K562 (cell line): ENCODE results near the gene EXTL1. TPM values are rescaled to one million over a fixed set of nuclear protein-coding genes. Genes with fewer than 3 reads are reported as not detected.

Experiments used
- ATAC-seq: fragments of 200-7000 bp; cut with Tn5 transposase; 3 replicates; pipeline ENCODE4 v1.9.1; 2020; ENCODE audit warnings: moderate library complexity
- BruUV-seq: library from RNA; stranded (reverse); fragments of 400-500 nt; replicated peaks from 2 replicates; lab custom pipeline; 2021; lab: Mats Ljungman, UMichigan
- CTCF ChIA-PET: fragments of 300-600 bp; formaldehyde crosslinking; extraction: SDS; loops from one replicate; lab custom pipeline; 2021; ENCODE audit warnings: low intra/inter-chr PET ratio; lab: Yijun Ruan, JAX
- POLR2A ChIA-PET: fragments of 300-600, 350-650 bp; sonication (Branson Sonifier 250); formaldehyde crosslinking; extraction: SDS; loops from one replicate; lab custom pipeline; 2021; ENCODE audit warnings: antibody characterized with exemption, inconsistent platforms; lab: Yijun Ruan, JAX
- DNase-seq, 4 experiments: peaks; one replicate each; pipeline versions ENCODE4 v3.0.0 to v3.0.0-alpha.2; 2011 to 2018; ENCODE audit warnings: low spot score in 3 of 4, mixed read lengths in 3 of 4; ENCODE audit errors: extremely low read depth in 1 of 4
- FAIRE-seq: peaks from 2 replicates; lab custom pipeline; 2011; peaks lifted over from hg19 to GRCh38; lab: Jason Lieb, UNC
- H2AFZ ChIP-seq: 2 replicates; pipeline ENCODE4 v1.6.0; 2011; ENCODE audit warnings: low read depth, low read length, control low read depth, inconsistent platforms
- H3K27ac ChIP-seq: fragments of 200-600 bp; 3 replicates; pipeline ENCODE4 v1.8.0; 2011; ENCODE audit warnings: low read depth, mild to moderate bottlenecking, control low read depth, inconsistent platforms, low read length, moderate library complexity, mixed read lengths; ENCODE audit errors: extremely low read depth
- H3K27me3 ChIP-seq, 2 experiments: fragments of 300-600 bp in 1 of 2; 2 replicates in 1 of 2; 3 replicates in 1 of 2; pipeline versions ENCODE4 v1.6.0 to v1.8.0; 2011; ENCODE audit warnings: inconsistent platforms in 2 of 2, low read length in 2 of 2, mild to moderate bottlenecking in 1 of 2, mixed read lengths in 1 of 2, moderate library complexity in 1 of 2; ENCODE audit not compliant: control insufficient read depth in 2 of 2, insufficient read depth in 2 of 2
- H3K36me3 ChIP-seq: fragments of 300-600 bp; 3 replicates; pipeline ENCODE4 v1.8.0; 2011; ENCODE audit warnings: mild to moderate bottlenecking, low read length, inconsistent platforms; ENCODE audit not compliant: control insufficient read depth, insufficient read depth
- H3K4me1 ChIP-seq, 2 experiments: fragments of 200-600 bp in 1 of 2; replicated peaks in 1 of 2; 2 replicates in 1 of 2; 3 replicates in 1 of 2; pipeline versions ENCODE4 v1.5.1 to v1.8.0; 2011; ENCODE audit warnings: inconsistent platforms in 2 of 2, low read length in 2 of 2, mild to moderate bottlenecking in 1 of 2, mixed read lengths in 1 of 2, moderate library complexity in 1 of 2; ENCODE audit not compliant: control insufficient read depth in 2 of 2, insufficient read depth in 2 of 2
- H3K4me2 ChIP-seq: 2 replicates; pipeline ENCODE4 v1.6.1; 2011; ENCODE audit warnings: low read length, control low read depth, inconsistent platforms, mixed read lengths; ENCODE audit not compliant: insufficient read depth
- H3K4me3 ChIP-seq: fragments of 200-600 bp; sonication (generic), shearing (Covaris generic); 2 replicates; pipeline ENCODE4 v1.5.1; 2016; ENCODE audit warnings: control low read depth, inconsistent platforms
- H3K79me2 ChIP-seq: fragments of 200-600 bp; 3 replicates; pipeline ENCODE4 v1.8.0; 2011; ENCODE audit warnings: low read length, inconsistent platforms; ENCODE audit not compliant: control insufficient read depth, insufficient read depth
- H3K9ac ChIP-seq, 2 experiments: 2 replicates each; pipeline versions ENCODE4 v1.6.0 to v1.6.1; 2011; ENCODE audit warnings: low read depth in 2 of 2, low read length in 2 of 2, control low read depth in 1 of 2, inconsistent platforms in 1 of 2, mild to moderate bottlenecking in 1 of 2, mixed read lengths in 1 of 2; ENCODE audit not compliant: insufficient read depth in 1 of 2
- H3K9me1 ChIP-seq: one replicate; pipeline ENCODE4 v1.6.0; 2011; ENCODE audit warnings: inconsistent platforms, mild to moderate bottlenecking, low read length, moderate library complexity; ENCODE audit not compliant: control insufficient read depth, insufficient read depth
- H3K9me3 ChIP-seq: replicated peaks from 2 replicates; pipeline ENCODE4 v1.5.1; 2011; ENCODE audit warnings: low read depth, low read length, inconsistent platforms; ENCODE audit not compliant: control insufficient read depth, insufficient read depth
- H4K20me1 ChIP-seq: replicated peaks from 2 replicates; pipeline ENCODE4 v1.6.1; 2011; ENCODE audit warnings: low read length, inconsistent platforms, mixed read lengths; ENCODE audit not compliant: control insufficient read depth, insufficient read depth
- E2F6 ChIP-seq, 2 experiments: IDR thresholded peaks; 2 replicates each; pipeline ENCODE4 v1.6.1; 2011; ENCODE audit warnings: borderline replicate concordance in 1 of 2, control low read depth in 1 of 2, low read depth in 1 of 2, low read length in 1 of 2, mild to moderate bottlenecking in 1 of 2, mixed read lengths in 1 of 2, moderate library complexity in 1 of 2; ENCODE audit not compliant: insufficient read depth in 1 of 2, insufficient read length in 1 of 2, poor library complexity in 1 of 2, severe bottlenecking in 1 of 2; ENCODE audit errors: extremely low read depth in 1 of 2
- ESRRA ChIP-seq: fragments of 450-650 bp; IDR thresholded peaks from 2 replicates; pipeline ENCODE4 v1.6.1; 2014; ENCODE audit warnings: low read depth, mild to moderate bottlenecking, moderate library complexity, borderline replicate concordance
- MBD1 ChIP-seq: fragments of 250-450 bp; sonication (Bioruptor Pico); IDR thresholded peaks from 2 replicates; pipeline ENCODE4 v1.8.0; 2022; ENCODE audit warnings: inconsistent platforms
- PTTG1 ChIP-seq: fragments of 450-650 bp; IDR thresholded peaks from 2 replicates; pipeline ENCODE4 v1.6.1; 2016; ENCODE audit warnings: low read depth, mild to moderate bottlenecking, missing genetic modification characterization, missing compliant biosample characterization
- RBM17 ChIP-seq: fragments of 200-400 bp; formaldehyde crosslinking; IDR thresholded peaks from 2 replicates; pipeline ENCODE4 v1.6.1; 2017; ENCODE audit warnings: low read depth, mild to moderate bottlenecking, low read length, borderline replicate concordance
- SREBF1 ChIP-seq: fragments of 150-350 bp; IDR thresholded peaks from 2 replicates; pipeline ENCODE4 v1.6.1; 2014; ENCODE audit warnings: antibody characterized with exemption, low read depth, low read length, borderline replicate concordance
- TAF1 ChIP-seq: IDR thresholded peaks from 2 replicates; pipeline ENCODE4 v1.6.1; 2011; ENCODE audit warnings: mild to moderate bottlenecking, low read length, moderate library complexity; ENCODE audit not compliant: insufficient read depth, control insufficient read depth, severe bottlenecking; ENCODE audit errors: extremely low read depth
- TBP ChIP-seq: optimal IDR thresholded peaks from 2 replicates; pipeline ENCODE3; 2011; ENCODE audit warnings: low read depth, low read length, improper control_type of control experiment
- ZBTB33 ChIP-seq: sonication (generic); formaldehyde crosslinking; IDR thresholded peaks from 2 replicates; pipeline ENCODE4 v1.8.1; 2023; ENCODE audit warnings: mild to moderate bottlenecking, missing genetic modification reagents
- ZNF592 ChIP-seq: fragments of 450-650 bp; IDR thresholded peaks from 2 replicates; pipeline ENCODE4 v1.6.1; 2017; ENCODE audit warnings: antibody characterized with exemption, mild to moderate bottlenecking
- ZNF76 ChIP-seq: fragments of 250-450 bp; sonication (Bioruptor Pico); IDR thresholded peaks from 2 replicates; pipeline ENCODE4 v1.4.0; 2020; ENCODE audit warnings: mild to moderate bottlenecking, moderate library complexity, borderline replicate concordance
- WGBS: fragments of 100-300 bp; shearing (Covaris generic); methylation state at CpG from one replicate; pipeline ENCODE4 v1.1.6; 2016; ENCODE audit warnings: low coverage, mixed read lengths; ENCODE audit not compliant: insufficient coverage; ENCODE audit errors: missing lambda C conversion rate; 5-methylcytosine and 5-hydroxymethylcytosine counted together
- in situ Hi-C: fragments of 300-500 bp; cut with MboI; formaldehyde crosslinking; loops from 4 replicates; pipeline ENCODE4 v1.15.0; 2018; ENCODE audit warnings: inconsistent platforms, mixed read lengths
- intact Hi-C: fragments of 100-400 bp; cut with micrococcal nuclease; formaldehyde crosslinking; loops from 2 replicates; pipeline ENCODE4 v1.14.2; 2022
- polyA plus RNA-seq, 8 experiments: library from polyadenylated mRNA; depleted of rRNA in 4 of 8; stranded (reverse) in 5 of 8; unstranded in 3 of 8; fragments of >200 nt; fragmentation: Nextera tagmentation in 2 of 8; fragmentation: Illumina TruSeq in 1 of 8; extraction: Ambion mirVana in 2 of 8; extraction: Trizol in 1 of 8; gene quantifications; 2 replicates each; pipeline versions ENCODE4 v1.2.1 to v1.2.3, GENCODE V29; 2011 to 2014; ENCODE audit warnings: inconsistent platforms in 1 of 8, missing spikeins in 1 of 8
- total RNA-seq, 7 experiments: library from RNA; depleted of rRNA in 6 of 7; stranded (reverse); fragments of >200 nt in 6 of 7; fragmentation: Illumina TruSeq in 2 of 7; extraction: Trizol in 2 of 7; gene quantifications; 2 replicates each; pipeline versions ENCODE4 v1.2.1 to v1.2.3, GENCODE V29; 2011 to 2021; ENCODE audit warnings: low replicate concordance in 1 of 7

Gene EXTL1
- total and polyA plus RNA-seq, 9 of the 15 experiments (the other 6 are each of a cell fraction or from before 2014, with no cell fraction given): 0.04 to 0.23 (median 0.08) TPM; not detected in 3

- Histone ChIP-seq H3K9me3 (no peaks in the 10 kb centered on the region), H3K27me3 (no peaks in the 10 kb centered on the region), H4K20me1 (no peaks in the 10 kb centered on the region), H2AFZ (peak within 1 kb of the TSS; percentile 75), H3K4me1 (peaks cover 36 to 45% of the 10 kb centered on the region in 2 experiments), H3K79me2 (no peaks in the 10 kb centered on the region), H3K27ac (no peak within 1 kb of the TSS), H3K36me3 (no peaks in the 10 kb centered on the region), H3K9ac (peak within 1 kb of the TSS in 1 of 2 experiments; percentile 85; a peak in 2 of 4 replicates), H3K9me1 (no peaks in the 10 kb centered on the region), H3K4me3 (no peak within 1 kb of the TSS), H3K4me2 (no peak within 1 kb of the TSS; the same call in 1 of the 2 replicates)
- intact Hi-C loops: no loop called here
- in situ Hi-C loops: no loop called here
- ChIA-PET CTCF (no interaction called here), POLR2A (interaction anchor here (0.5 to 3.9 kb wide), 3 partner anchors 10 to 119 kb away, joined by 3 to 23 read pairs (median 3); no protein-coding TSS in a partner anchor)
- ATAC-seq (peak; percentile 9), DNase-seq (peak in 2 of 4 experiments; percentile 46 to 55), FAIRE-seq (no peak)
- no TSS peak for BruUV-seq
- 66% methylated on average over 34 of the region's 62 CpGs for WGBS
- TF ChIP-seq TAF1 (no peak), MBD1 (CRISPR knock-in tag) (0 out of 2 replicates have a peak, but pooled peaks have one; percentile 68), TBP (no peak), ZNF592 (peak; percentile 39; the same call in 1 of the 2 replicates), ZNF76 (CRISPR knock-in tag) (no peak), E2F6 (IDR thresholded peaks at IDR 0.05; ENCODE audit: borderline replicate concordance in 1 of 2, extremely low read depth in 1 of 2, insufficient read depth in 1 of 2, insufficient read length in 1 of 2, low read depth in 1 of 2, low read length in 1 of 2, poor library complexity in 1 of 2, severe bottlenecking in 1 of 2) (peak; percentile 23 to 42), ZBTB33 (peak; percentile 99), PTTG1 (tag) (no peak), RBM17 (no peak), SREBF1 (no peak), ESRRA (no peak)
Measured at GRCh38 chr1:26045722-26046245, 24.2 kb downstream of the EXTL1 start, which contains the start of gene SLC30A2. Gene SLC30A2 (minus strand): TSS chr1:26046118. CDS start chr1:26045896, 222 bp downstream.
